Measurements from ENCODE around the gene TMEM44.
"Not testable (repeated sequence)": the region's sequence is repeated elsewhere in the genome, so short reads cannot be mapped to it uniquely, and the experiment has no call there.

The TMEM44 gene

DNA sequence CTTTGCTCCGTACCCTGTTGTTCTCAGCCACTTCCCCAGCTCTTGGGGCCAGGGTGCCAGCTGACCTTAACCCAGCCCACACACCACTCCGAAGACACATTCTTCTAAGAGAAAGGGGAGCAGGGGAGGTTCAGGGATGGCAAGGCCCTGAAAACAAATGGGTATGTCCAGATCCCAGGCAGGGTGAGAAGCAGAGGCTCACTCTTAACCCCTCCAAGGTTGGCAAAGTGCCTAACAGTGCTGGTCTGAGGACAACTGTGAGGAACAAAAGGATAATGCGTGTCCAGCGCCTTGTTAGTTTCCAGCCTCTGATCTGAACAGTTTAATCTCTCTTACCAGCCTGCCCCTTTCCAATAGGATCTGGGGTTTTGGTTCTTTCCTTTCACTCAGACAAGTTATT is 1.5 kb downstream of the TMEM44 start:
- Histone ChIP-seq H2AFZ (ENCODE audit: low read depth, low read length, severe bottlenecking) (no peak overlapping the region), H3K9ac (ENCODE audit: low read length) (no peak overlapping the region), H3K79me2 (ENCODE audit: insufficient read depth, low read length) (peaks cover 16% of the 10 kb centered on the region; the same call in 1 of the 2 replicates), H3K4me3 (ENCODE audit: insufficient read depth, low read length, poor library complexity, severe bottlenecking) (no peak overlapping the region), H3K9me2 (replicated peaks; ENCODE audit: insufficient read depth, low read length) (no peaks in the 10 kb centered on the region), H3K27me3 (ENCODE audit: low read length) (no peaks in the 10 kb centered on the region), H3F3A (ENCODE audit: insufficient read depth) (no peaks in the 10 kb centered on the region), H3K9me3 (ENCODE audit: insufficient read depth, low read length) (no peaks in the 10 kb centered on the region), H3K27ac (ENCODE audit: low read depth, low read length) (no peak overlapping the region), H3K36me3 (ENCODE audit: low read length) (peaks cover 8% of the 10 kb centered on the region), H4K20me1 (ENCODE audit: low read depth, low read length) (no peaks in the 10 kb centered on the region), H3K4me2 (ENCODE audit: low read depth, low read length, poor library complexity, severe bottlenecking) (peak overlapping the region; percentile 76)
- TF ChIP-seq, protein P1, sequence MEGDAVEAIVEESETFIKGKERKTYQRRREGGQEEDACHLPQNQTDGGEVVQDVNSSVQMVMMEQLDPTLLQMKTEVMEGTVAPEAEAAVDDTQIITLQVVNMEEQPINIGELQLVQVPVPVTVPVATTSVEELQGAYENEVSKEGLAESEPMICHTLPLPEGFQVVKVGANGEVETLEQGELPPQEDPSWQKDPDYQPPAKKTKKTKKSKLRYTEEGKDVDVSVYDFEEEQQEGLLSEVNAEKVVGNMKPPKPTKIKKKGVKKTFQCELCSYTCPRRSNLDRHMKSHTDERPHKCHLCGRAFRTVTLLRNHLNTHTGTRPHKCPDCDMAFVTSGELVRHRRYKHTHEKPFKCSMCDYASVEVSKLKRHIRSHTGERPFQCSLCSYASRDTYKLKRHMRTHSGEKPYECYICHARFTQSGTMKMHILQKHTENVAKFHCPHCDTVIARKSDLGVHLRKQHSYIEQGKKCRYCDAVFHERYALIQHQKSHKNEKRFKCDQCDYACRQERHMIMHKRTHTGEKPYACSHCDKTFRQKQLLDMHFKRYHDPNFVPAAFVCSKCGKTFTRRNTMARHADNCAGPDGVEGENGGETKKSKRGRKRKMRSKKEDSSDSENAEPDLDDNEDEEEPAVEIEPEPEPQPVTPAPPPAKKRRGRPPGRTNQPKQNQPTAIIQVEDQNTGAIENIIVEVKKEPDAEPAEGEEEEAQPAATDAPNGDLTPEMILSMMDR (IDR thresholded peaks at IDR 0.05; ENCODE audit: insufficient read depth, low read length, poor library complexity, severe bottlenecking), result no peak
- no peak for TF ChIP-seq EZH2phosphoT487 (conservative IDR thresholded peaks at IDR 0.05; ENCODE audit: low read length)

GRCh38 chr3:194630681-194631080 is 2.5 kb downstream of the TMEM44 start:
- not testable (repeated sequence) for H3K27ac ChIP-seq (ENCODE audit: low read depth, low read length); H4K20me1 ChIP-seq (ENCODE audit: low read depth, low read length); H3K27me3 ChIP-seq (ENCODE audit: low read length); H2AFZ ChIP-seq (ENCODE audit: low read depth, low read length, severe bottlenecking); H3F3A ChIP-seq (ENCODE audit: insufficient read depth); H3K9ac ChIP-seq (ENCODE audit: low read length); H3K4me2 ChIP-seq (ENCODE audit: low read depth, low read length, poor library complexity, severe bottlenecking); H3K4me3 ChIP-seq (ENCODE audit: insufficient read depth, low read length, poor library complexity, severe bottlenecking); H3K9me3 ChIP-seq (ENCODE audit: insufficient read depth, low read length); H3K36me3 ChIP-seq (ENCODE audit: low read length); H3K9me2 ChIP-seq (replicated peaks; ENCODE audit: insufficient read depth, low read length)
- peaks cover 16% of the 10 kb centered on the region; the same call in 1 of the 2 replicates for H3K79me2 ChIP-seq (ENCODE audit: insufficient read depth, low read length)

DNA sequence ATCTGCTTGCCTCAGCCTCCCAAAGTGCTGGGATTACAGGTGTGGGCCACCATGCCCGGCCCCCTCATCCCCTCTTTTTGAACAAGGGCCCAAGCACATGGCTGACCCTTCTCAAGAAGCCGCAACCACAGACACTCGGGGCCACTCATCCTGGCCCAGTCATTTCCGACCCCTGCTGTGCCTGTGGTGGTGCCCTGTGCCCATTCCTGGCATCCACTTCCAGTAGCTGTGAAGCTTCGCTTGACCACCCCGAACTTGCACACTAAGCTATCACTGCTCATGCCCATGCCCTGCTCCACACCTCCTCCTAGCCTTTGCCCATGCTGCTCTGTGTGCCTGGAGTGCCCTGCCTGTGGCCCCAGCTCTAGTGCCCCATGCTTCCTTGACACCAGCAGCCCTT is 8.3 kb downstream of the TMEM44 start:
- Histone ChIP-seq H3K4me3 (ENCODE audit: insufficient read depth, low read length, poor library complexity, severe bottlenecking) (no peak overlapping the region), H3K36me3 (ENCODE audit: low read length) (no peaks in the 10 kb centered on the region), H2AFZ (ENCODE audit: low read depth, low read length, severe bottlenecking) (no peak overlapping the region), H3K27ac (ENCODE audit: low read depth, low read length) (no peak overlapping the region), H3K79me2 (ENCODE audit: insufficient read depth, low read length) (no peaks in the 10 kb centered on the region), H3K4me2 (ENCODE audit: low read depth, low read length, poor library complexity, severe bottlenecking) (no peak overlapping the region), H4K20me1 (ENCODE audit: low read depth, low read length) (no peaks in the 10 kb centered on the region), H3K9me3 (ENCODE audit: insufficient read depth, low read length) (no peaks in the 10 kb centered on the region), H3F3A (ENCODE audit: insufficient read depth) (no peaks in the 10 kb centered on the region), H3K9me2 (replicated peaks; ENCODE audit: insufficient read depth, low read length) (no peaks in the 10 kb centered on the region), H3K27me3 (ENCODE audit: low read length) (no peaks in the 10 kb centered on the region), H3K9ac (ENCODE audit: low read length) (no peak overlapping the region)
- TF ChIP-seq, protein P1 (IDR thresholded peaks at IDR 0.05; ENCODE audit: insufficient read depth, low read length, poor library complexity, severe bottlenecking), result no peak
- TF ChIP-seq EZH2phosphoT487 (conservative IDR thresholded peaks at IDR 0.05; ENCODE audit: low read length), result no peak

DNA sequence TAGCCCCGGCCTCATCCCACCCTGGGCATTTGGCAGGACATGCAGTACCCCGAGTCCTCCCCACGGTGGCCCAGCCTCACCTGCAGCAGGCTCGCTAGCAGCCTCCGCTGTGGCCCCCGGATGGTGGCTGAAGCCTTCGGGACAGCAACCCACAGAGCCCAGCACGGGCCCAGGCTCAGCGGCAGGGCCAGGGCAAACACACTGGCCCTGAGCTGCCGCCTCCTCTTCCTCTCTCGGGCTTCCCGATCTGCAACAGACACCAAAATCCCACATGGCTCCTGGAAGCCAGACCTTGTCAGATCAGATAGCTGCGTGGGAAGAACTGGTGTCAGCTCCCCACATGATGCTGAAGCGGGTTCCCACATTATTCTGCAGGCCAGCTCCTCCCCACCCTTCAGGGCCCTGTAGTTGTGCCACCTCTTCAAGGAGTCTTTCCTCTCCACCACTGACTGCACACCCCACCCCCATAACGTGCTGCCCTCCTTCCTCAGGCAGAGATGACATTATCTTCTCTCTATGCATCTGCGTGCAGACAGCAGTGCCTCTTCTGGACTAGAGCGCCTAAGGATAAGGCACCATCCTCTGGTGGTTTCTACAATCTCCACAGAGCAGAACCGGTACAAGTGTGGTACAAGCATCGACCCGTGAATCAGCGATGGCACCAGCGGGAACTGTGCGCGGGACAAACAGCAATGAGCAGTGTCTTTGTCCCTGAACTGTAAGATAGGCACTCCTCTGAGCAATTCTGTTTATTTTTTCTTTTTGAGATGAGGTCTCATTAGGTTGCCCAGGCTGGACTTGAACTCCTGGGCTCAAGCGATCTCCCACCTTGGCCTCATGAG is 9.5 kb downstream of the TMEM44 start:
- no peak overlapping the region for H2AFZ ChIP-seq (ENCODE audit: low read depth, low read length, severe bottlenecking)
- no peak overlapping the region for H3K9ac ChIP-seq (ENCODE audit: low read length)
- no peaks in the 10 kb centered on the region for H3K9me3 ChIP-seq (ENCODE audit: insufficient read depth, low read length)
- TF ChIP-seq, protein P1 (IDR thresholded peaks at IDR 0.05; ENCODE audit: insufficient read depth, low read length, poor library complexity, severe bottlenecking), result no peak
- no peak for TF ChIP-seq EZH2phosphoT487 (conservative IDR thresholded peaks at IDR 0.05; ENCODE audit: low read length)
- no peaks in the 10 kb centered on the region for H3K79me2 ChIP-seq (ENCODE audit: insufficient read depth, low read length)
- H3K36me3 ChIP-seq (ENCODE audit: low read length), result no peaks in the 10 kb centered on the region
- no peaks in the 10 kb centered on the region for H3F3A ChIP-seq (ENCODE audit: insufficient read depth)
- H3K9me2 ChIP-seq (replicated peaks; ENCODE audit: insufficient read depth, low read length), result no peaks in the 10 kb centered on the region
- no peak overlapping the region for H3K4me3 ChIP-seq (ENCODE audit: insufficient read depth, low read length, poor library complexity, severe bottlenecking)
- no peak overlapping the region for H3K4me2 ChIP-seq (ENCODE audit: low read depth, low read length, poor library complexity, severe bottlenecking)
- no peaks in the 10 kb centered on the region for H4K20me1 ChIP-seq (ENCODE audit: low read depth, low read length)
- no peak overlapping the region for H3K27ac ChIP-seq (ENCODE audit: low read depth, low read length)
- H3K27me3 ChIP-seq (ENCODE audit: low read length), result no peaks in the 10 kb centered on the region
